ENCODE measurements around the gene PHOSPHO2.

GRCh38 chr2:169693360-169693759 lies 909 bp upstream of the PHOSPHO2 start:
- TF ChIP-seq CTCF (IDR thresholded peaks at IDR 0.05) (peak in 3 of 6 experiments; percentile 33 to 43 (median 36)), POLR2A (IDR thresholded peaks at IDR 0.05) (no peak)
